ENCODE results near the gene FAR1.

DNA sequence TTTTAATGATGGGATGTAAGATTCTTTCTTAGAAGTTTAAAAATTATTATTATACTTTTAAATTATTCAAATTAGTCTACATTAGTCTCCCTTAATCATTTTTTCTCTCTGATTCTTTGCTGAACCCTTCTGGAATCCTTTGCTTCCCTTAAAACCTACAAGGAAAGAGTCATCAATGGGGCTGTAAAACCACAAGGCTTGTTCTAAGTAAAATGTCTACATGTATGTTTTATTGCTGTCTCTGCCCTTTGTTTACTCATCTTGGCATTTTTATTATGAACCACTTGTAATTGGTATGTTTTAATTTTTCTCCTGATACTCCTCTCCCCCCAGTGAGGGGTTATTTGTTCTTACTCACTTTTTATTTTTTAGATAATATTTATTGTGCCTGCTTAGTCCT lies 27.4 kb downstream of the FAR1 start:
- no peak for TF ChIP-seq POLR2A (IDR thresholded peaks at IDR 0.05)
- TF ChIP-seq CTCF (IDR thresholded peaks at IDR 0.05), result no peak
- TF ChIP-seq POLR2AphosphoS5 (IDR thresholded peaks at IDR 0.05), result no peak
